Measurements from ENCODE around the gene MAP1A. TPM values are rescaled to one million over a fixed set of nuclear protein-coding genes. Genes with fewer than 3 reads are reported as not detected.

MAP1A gene
- total RNA-seq, 1 experiment from 2014 or later: 1.9 TPM

DNA sequence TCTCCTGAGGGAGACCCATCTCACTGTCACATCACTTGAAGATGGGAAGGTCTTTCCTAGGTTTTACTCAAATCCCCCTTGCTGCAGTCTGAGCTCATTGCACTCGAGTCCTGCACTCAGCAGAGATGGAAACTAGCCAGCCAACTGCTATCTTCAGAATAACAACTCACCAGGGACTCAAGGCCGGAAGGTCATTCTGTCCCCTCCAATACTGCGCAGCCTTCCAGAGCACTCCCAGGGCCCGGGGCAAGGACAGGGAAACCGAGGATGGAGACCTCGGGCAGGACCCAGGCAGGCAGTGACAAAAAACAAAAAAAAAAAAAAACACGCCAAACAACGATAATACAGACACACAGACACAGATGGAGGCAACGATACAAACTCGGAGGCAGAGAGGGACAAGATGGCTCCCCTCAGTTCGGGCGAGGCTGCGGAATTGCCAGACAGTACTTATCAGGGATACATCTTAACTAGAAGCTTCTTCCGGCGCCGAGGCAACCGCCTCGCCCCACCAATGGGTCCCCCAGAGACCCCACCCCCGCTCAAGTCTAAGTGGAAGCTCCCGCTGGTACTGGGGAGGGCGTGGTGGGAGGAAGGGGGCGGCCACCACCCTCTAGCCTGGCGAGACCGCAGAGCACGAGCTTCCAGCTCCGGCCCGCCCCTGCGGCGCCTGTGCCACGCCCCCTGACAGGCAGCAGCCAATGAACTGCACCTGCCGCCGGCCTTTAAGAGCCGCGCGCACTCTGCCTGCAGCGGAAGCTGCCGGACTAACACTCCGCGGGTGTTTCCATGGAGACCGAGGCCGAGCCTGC lies 7.0 kb upstream of the MAP1A start:
- Histone ChIP-seq H3K27ac (ENCODE audit: low read depth, low read length) (peak overlapping the region; percentile 73), H3K9ac (ENCODE audit: low read length) (peak overlapping the region; percentile 81), H2AFZ (ENCODE audit: low read depth, low read length, poor library complexity, severe bottlenecking) (peak overlapping the region; percentile 73), H4K20me1 (ENCODE audit: insufficient read depth) (no peaks in the 10 kb centered on the region), H3K36me3 (ENCODE audit: control insufficient read depth in 1 of 2, insufficient read depth in 2 of 2, low read length in 2 of 2) (no peaks in the 10 kb centered on the region), H3K4me2 (ENCODE audit: low read length) (peak overlapping the region; percentile 99), H3K9me3 (ENCODE audit: control insufficient read depth in 1 of 2, insufficient read depth in 1 of 2, low read depth in 1 of 2, low read length in 2 of 2) (no peaks in the 10 kb centered on the region), H3K27me3 (ENCODE audit: insufficient read depth, low read length) (no peaks in the 10 kb centered on the region), H3K4me3 (replicated peaks in 1 of 2; ENCODE audit: low read depth in 1 of 2, low read length in 2 of 2) (peak overlapping the region; percentile 69 to 79), H3K9me2 (ENCODE audit: insufficient read depth) (no peaks in the 10 kb centered on the region), H3K4me1 (ENCODE audit: control insufficient read depth in 1 of 2, insufficient read depth in 2 of 2, low read length in 2 of 2) (peaks cover 21 to 25% of the 10 kb centered on the region in 2 experiments), H3K79me2 (ENCODE audit: insufficient read depth, low read length) (no peaks in the 10 kb centered on the region)
- intact Hi-C loops (cut with micrococcal nuclease): no loop called here
- peak; percentile 93 for ATAC-seq
- BruUV-seq (replicated peaks): TSS peak; percentile 87
- POLR2A ChIA-PET: interaction anchor here (0.6 to 1.7 kb wide), 4 partner anchors 17 to 1380 kb away, joined by 3 to 8 read pairs (median 4); partner anchors contain the start of genes TP53BP1, TUBGCP4 and ZSCAN29
- TF ChIP-seq TCF7L2 (IDR thresholded peaks at IDR 0.05; ENCODE audit: borderline replicate concordance, extremely low read depth, insufficient read depth, insufficient read length) (peak; percentile 77), SP1 (IDR thresholded peaks at IDR 0.05; ENCODE audit: low read depth) (peak; percentile 47), ELF1 (IDR thresholded peaks at IDR 0.05; ENCODE audit: borderline replicate concordance, low read depth) (no peak), POLR2AphosphoS5 (IDR thresholded peaks at IDR 0.05; ENCODE audit: low read depth, low read length) (peak; percentile 65), SIN3A (IDR thresholded peaks at IDR 0.05; ENCODE audit: low read depth) (no peak), EGR1 (IDR thresholded peaks at IDR 0.05; ENCODE audit: low read depth) (peak; percentile 31; the same call in 1 of the 2 replicates), YY1 (IDR thresholded peaks at IDR 0.05; ENCODE audit: extremely low read depth, insufficient replicate concordance, low read depth, low read length) (peak; percentile 24), POLR2A (IDR thresholded peaks at IDR 0.05; ENCODE audit: borderline replicate concordance, extremely low read depth, insufficient read depth, insufficient read length) (peak; percentile 28), FOSL1 (IDR thresholded peaks at IDR 0.05; ENCODE audit: low read depth) (no peak)
- TF ChIP-seq, protein P1, sequence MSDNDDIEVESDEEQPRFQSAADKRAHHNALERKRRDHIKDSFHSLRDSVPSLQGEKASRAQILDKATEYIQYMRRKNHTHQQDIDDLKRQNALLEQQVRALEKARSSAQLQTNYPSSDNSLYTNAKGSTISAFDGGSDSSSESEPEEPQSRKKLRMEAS (IDR thresholded peaks at IDR 0.05): peak; percentile 84
- TF ChIP-seq, protein P2, sequence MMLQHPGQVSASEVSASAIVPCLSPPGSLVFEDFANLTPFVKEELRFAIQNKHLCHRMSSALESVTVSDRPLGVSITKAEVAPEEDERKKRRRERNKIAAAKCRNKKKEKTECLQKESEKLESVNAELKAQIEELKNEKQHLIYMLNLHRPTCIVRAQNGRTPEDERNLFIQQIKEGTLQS (IDR thresholded peaks at IDR 0.05): no peak
- TF ChIP-seq, protein P3, sequence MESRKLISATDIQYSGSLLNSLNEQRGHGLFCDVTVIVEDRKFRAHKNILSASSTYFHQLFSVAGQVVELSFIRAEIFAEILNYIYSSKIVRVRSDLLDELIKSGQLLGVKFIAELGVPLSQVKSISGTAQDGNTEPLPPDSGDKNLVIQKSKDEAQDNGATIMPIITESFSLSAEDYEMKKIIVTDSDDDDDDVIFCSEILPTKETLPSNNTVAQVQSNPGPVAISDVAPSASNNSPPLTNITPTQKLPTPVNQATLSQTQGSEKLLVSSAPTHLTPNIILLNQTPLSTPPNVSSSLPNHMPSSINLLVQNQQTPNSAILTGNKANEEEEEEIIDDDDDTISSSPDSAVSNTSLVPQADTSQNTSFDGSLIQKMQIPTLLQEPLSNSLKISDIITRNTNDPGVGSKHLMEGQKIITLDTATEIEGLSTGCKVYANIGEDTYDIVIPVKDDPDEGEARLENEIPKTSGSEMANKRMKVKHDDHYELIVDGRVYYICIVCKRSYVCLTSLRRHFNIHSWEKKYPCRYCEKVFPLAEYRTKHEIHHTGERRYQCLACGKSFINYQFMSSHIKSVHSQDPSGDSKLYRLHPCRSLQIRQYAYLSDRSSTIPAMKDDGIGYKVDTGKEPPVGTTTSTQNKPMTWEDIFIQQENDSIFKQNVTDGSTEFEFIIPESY (IDR thresholded peaks at IDR 0.05; ENCODE audit: extremely low read depth, insufficient replicate concordance, low read length): no peak
- TF ChIP-seq, protein P4, sequence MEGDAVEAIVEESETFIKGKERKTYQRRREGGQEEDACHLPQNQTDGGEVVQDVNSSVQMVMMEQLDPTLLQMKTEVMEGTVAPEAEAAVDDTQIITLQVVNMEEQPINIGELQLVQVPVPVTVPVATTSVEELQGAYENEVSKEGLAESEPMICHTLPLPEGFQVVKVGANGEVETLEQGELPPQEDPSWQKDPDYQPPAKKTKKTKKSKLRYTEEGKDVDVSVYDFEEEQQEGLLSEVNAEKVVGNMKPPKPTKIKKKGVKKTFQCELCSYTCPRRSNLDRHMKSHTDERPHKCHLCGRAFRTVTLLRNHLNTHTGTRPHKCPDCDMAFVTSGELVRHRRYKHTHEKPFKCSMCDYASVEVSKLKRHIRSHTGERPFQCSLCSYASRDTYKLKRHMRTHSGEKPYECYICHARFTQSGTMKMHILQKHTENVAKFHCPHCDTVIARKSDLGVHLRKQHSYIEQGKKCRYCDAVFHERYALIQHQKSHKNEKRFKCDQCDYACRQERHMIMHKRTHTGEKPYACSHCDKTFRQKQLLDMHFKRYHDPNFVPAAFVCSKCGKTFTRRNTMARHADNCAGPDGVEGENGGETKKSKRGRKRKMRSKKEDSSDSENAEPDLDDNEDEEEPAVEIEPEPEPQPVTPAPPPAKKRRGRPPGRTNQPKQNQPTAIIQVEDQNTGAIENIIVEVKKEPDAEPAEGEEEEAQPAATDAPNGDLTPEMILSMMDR (IDR thresholded peaks at IDR 0.05 in 2 of 3, conservative IDR thresholded peaks at IDR 0.05 in 1 of 3; ENCODE audit: borderline replicate concordance in 1 of 3, insufficient read depth in 1 of 3, low read depth in 2 of 3, low read length in 2 of 3): 0 out of 6 replicates have a peak, but pooled peaks of 1 of the 3 experiments have one; percentile 18
- CTCF ChIA-PET: interaction anchor here (0.8 to 2.0 kb wide), 7 partner anchors 10 to 267 kb away, joined by 3 to 6 read pairs (median 4); partner anchors contain the start of genes ELL3 and TP53BP1
- peak; percentile 93 for DNase-seq (ENCODE audit: low read depth, low spot score)
- RAD21 ChIA-PET (ENCODE audit: low non-redundant PET in 1 of 2, low total read pairs in 2 of 2, uncharacterized antibody in 2 of 2, unreplicated experiment in 2 of 2): interaction anchor here in 1 of 2 experiments (0.5 to 0.6 kb wide), 2 partner anchors 307 to 1670 kb away, joined by 3 read pairs; no protein-coding TSS in a partner anchor
